GM18526 (cell line): Measurements from ENCODE around the gene ARMH3.

Experiments
- POLR2A ChIP-seq: IDR thresholded peaks from 3 replicates; pipeline ENCODE4 v1.6.1; 2011; ENCODE audit not compliant: insufficient read length; ENCODE audit errors: extremely low read depth

The ARMH3 gene

GRCh38 chr10:101934686-101935305, 121.2 kb downstream of the ARMH3 start:
- TF ChIP-seq POLR2A, result no peak

- TF ChIP-seq POLR2A, result no peak
Measured at GRCh38 chr10:101933976-101934375, 122.0 kb downstream of the ARMH3 start.

- TF ChIP-seq POLR2A, result no peak
Measured at GRCh38 chr10:101932183-101932582, 123.8 kb downstream of the ARMH3 start.

GRCh38 chr10:101925027-101925426, 130.9 kb downstream of the ARMH3 start:
- TF ChIP-seq POLR2A, result no peak

- no peak for TF ChIP-seq POLR2A
Measured at GRCh38 chr10:101923256-101923655, 132.7 kb downstream of the ARMH3 start.

GRCh38 chr10:101922846-101923245, 133.1 kb downstream of the ARMH3 start:
- no peak for TF ChIP-seq POLR2A

GRCh38 chr10:101920546-101920945, 135.4 kb downstream of the ARMH3 start:
- no peak for TF ChIP-seq POLR2A

- no peak for TF ChIP-seq POLR2A
Measured at GRCh38 chr10:101919026-101919770, 136.8 kb downstream of the ARMH3 start.

GRCh38 chr10:101912561-101913179, 143.3 kb downstream of the ARMH3 start:
- TF ChIP-seq POLR2A, result no peak

- no peak for TF ChIP-seq POLR2A
Measured at GRCh38 chr10:101906586-101907183, 149.3 kb downstream of the ARMH3 start.

GRCh38 chr10:101905251-101905650, 150.7 kb downstream of the ARMH3 start:
- no peak for TF ChIP-seq POLR2A

- TF ChIP-seq POLR2A, result no peak
Measured at GRCh38 chr10:101903827-101904550, 152.0 kb downstream of the ARMH3 start.

- no peak for TF ChIP-seq POLR2A
Measured at GRCh38 chr10:101902820-101903145, 153.2 kb downstream of the ARMH3 start.

- no peak for TF ChIP-seq POLR2A
Measured at GRCh38 chr10:101902032-101902819, 153.7 kb downstream of the ARMH3 start.

GRCh38 chr10:101901340-101901739, 154.6 kb downstream of the ARMH3 start:
- no peak for TF ChIP-seq POLR2A
